ENCODE data around the gene IPMK. TPM values are rescaled to one million over a fixed set of nuclear protein-coding genes. Genes with fewer than 3 reads are reported as not detected.

Gene IPMK
- total RNA-seq, 1 donor from 2014 or later, result 6.7 TPM

DNA sequence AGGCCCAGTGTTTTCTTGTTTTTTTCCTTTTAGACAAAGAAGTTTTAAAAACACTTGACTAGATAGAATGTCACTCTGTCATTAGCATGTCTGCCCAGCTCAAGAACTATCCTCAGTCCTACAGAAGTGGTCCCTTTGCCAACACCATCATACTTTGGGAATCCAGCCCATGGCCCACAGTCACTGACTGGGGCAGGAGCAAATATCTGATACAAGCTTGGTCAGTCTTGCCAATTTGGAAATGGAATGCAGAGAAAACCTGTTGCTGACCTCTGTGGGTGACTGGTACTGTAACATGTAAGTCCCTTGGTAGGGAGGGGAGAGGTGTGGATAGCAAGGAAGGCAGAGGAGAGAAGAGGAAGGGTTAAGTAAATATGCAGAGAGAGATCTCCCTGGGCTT, 47.8 kb downstream of the IPMK start:
- H3K4me1 Mint-ChIP-seq, result peaks cover 5% of the 10 kb centered on the region
- H3K4me3 Mint-ChIP-seq, result no peak overlapping the region
- H3K27ac Mint-ChIP-seq (ENCODE audit: unreplicated experiment), result no peak overlapping the region
- H3K36me3 Mint-ChIP-seq (ENCODE audit: low read depth), result peaks cover 7% of the 10 kb centered on the region
- no peak for TF ChIP-seq CTCF (conservative IDR thresholded peaks at IDR 0.05)
- no peak for DNase-seq (ENCODE audit: low read depth, low spot score)
- no peaks in the 10 kb centered on the region for H3K27me3 Mint-ChIP-seq (ENCODE audit: low read depth)
- no peaks in the 10 kb centered on the region for H3K9me3 Mint-ChIP-seq

DNA sequence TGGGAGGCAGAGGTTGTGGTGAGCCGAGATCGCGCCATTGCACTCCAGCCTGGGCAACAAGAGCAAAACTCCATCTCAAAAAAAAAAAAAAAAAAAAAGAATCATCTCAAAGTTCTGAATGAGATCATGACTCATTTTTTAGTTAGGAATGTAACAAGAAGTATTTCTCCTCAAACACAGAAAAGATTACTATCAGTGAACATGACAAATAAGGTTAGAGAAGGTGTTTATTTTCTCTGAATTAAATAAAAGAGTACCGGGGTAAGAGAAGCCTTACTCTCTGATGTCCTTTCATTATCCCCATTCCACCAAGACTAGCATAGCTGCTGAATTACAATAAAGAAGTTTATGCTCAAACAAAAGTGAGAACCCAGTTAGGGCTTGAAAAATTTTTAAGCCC, 50.1 kb downstream of the IPMK start:
- Mint-ChIP-seq H3K4me3 (no peak overlapping the region), H3K27ac (ENCODE audit: unreplicated experiment) (no peak overlapping the region), H3K9me3 (no peaks in the 10 kb centered on the region), H3K27me3 (ENCODE audit: low read depth) (no peaks in the 10 kb centered on the region), H3K36me3 (ENCODE audit: low read depth) (peaks cover 8% of the 10 kb centered on the region), H3K4me1 (no peaks in the 10 kb centered on the region)
- no peak for DNase-seq (ENCODE audit: low read depth, low spot score)
- no peak for TF ChIP-seq CTCF (conservative IDR thresholded peaks at IDR 0.05)

- no peak for TF ChIP-seq CTCF (conservative IDR thresholded peaks at IDR 0.05)
- H3K36me3 Mint-ChIP-seq (ENCODE audit: low read depth), result peaks cover 29% of the 10 kb centered on the region
- no peak for DNase-seq (ENCODE audit: low read depth, low spot score)
- no peaks in the 10 kb centered on the region for H3K4me1 Mint-ChIP-seq
- H3K9me3 Mint-ChIP-seq, result peaks cover 5% of the 10 kb centered on the region
- no peaks in the 10 kb centered on the region for H3K27me3 Mint-ChIP-seq (ENCODE audit: low read depth)
- H3K27ac Mint-ChIP-seq (ENCODE audit: unreplicated experiment), result no peak overlapping the region
- no peak overlapping the region for H3K4me3 Mint-ChIP-seq
Measured at GRCh38 chr10:58212622-58213021, 55.1 kb downstream of the IPMK start.

DNA sequence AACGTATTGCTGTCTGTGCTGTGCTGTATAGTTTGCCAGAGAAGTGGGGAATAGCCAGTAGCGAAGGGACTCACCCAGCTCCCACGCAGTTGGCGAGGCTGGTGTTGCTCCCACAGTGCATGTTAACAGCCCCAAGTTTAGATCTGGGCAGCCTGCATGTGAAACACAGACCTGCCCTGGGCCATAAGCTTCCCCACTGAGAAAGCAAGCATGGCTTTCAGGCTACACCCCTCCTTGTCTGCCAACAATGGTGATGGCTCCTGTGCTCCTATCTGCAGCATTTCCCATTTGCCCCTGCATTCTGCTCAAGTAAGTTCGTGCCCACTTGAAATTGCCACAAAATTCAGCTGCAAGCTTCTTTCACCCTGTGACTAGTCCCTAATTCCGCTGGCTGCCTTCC, 57.5 kb downstream of the IPMK start:
- Mint-ChIP-seq H3K4me3 (no peak overlapping the region), H3K4me1 (no peaks in the 10 kb centered on the region), H3K9me3 (peaks cover 16% of the 10 kb centered on the region), H3K27me3 (ENCODE audit: low read depth) (no peaks in the 10 kb centered on the region), H3K36me3 (ENCODE audit: low read depth) (peaks cover 42% of the 10 kb centered on the region), H3K27ac (ENCODE audit: unreplicated experiment) (peak overlapping the region; percentile 12)
- no peak for DNase-seq (ENCODE audit: low read depth, low spot score)
- no peak for TF ChIP-seq CTCF (conservative IDR thresholded peaks at IDR 0.05)

DNA sequence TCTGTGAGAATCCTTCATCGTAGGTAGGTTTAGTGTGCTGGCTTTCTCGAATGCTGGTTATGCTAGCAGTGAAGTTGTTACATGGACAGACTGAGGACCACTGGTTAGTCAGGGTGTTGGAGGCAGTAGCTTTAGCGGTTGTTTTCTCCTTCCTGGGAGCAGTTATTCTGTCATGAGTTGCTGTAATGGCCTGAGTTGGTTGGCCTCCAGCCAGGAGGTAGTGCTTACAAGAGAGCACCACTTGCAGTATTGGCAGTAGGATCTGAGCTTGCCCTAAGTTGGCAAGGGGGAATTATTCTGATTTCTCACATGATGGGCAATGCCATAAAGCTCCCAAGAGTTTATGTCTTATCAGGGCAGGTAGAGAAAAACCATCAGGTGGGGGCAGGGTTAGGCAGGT, 58.0 kb downstream of the IPMK start:
- no peaks in the 10 kb centered on the region for H3K27me3 Mint-ChIP-seq (ENCODE audit: low read depth)
- no peak overlapping the region for H3K27ac Mint-ChIP-seq (ENCODE audit: unreplicated experiment)
- H3K36me3 Mint-ChIP-seq (ENCODE audit: low read depth), result peaks cover 42% of the 10 kb centered on the region
- DNase-seq (ENCODE audit: low read depth, low spot score), result no peak
- no peaks in the 10 kb centered on the region for H3K4me1 Mint-ChIP-seq
- H3K4me3 Mint-ChIP-seq, result no peak overlapping the region
- no peak for TF ChIP-seq CTCF (conservative IDR thresholded peaks at IDR 0.05)
- peaks cover 16% of the 10 kb centered on the region for H3K9me3 Mint-ChIP-seq

DNA sequence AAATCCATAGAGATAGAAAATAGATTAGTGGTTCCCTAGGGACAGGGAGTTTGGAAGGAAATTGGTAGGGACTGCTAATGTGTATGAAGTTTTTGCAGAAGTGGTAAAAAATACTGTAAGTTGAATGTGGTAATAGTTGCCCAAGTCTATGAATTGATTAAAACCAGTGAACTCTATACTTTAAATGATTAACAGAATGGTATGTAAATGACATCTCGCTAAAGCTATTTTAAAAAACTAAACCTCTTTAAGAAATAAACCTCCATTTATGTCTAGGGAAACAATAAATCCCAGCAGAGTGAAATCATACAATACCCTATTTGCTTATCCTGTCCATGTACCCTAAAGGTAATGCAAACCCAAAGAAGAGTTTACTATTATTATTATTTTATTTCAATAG, 61.4 kb downstream of the IPMK start:
- no peak for DNase-seq (ENCODE audit: low read depth, low spot score)
- Mint-ChIP-seq H3K9me3 (peaks cover 16% of the 10 kb centered on the region), H3K4me3 (no peak overlapping the region), H3K27ac (ENCODE audit: unreplicated experiment) (no peak overlapping the region), H3K4me1 (no peaks in the 10 kb centered on the region), H3K27me3 (ENCODE audit: low read depth) (no peaks in the 10 kb centered on the region), H3K36me3 (ENCODE audit: low read depth) (peaks cover 36% of the 10 kb centered on the region)
- no peak for TF ChIP-seq CTCF (conservative IDR thresholded peaks at IDR 0.05)

Data from neural crest cell (in vitro differentiated cells).